Thymus (tissue), 11 donors: Measurements from ENCODE around the gene PKIB. TPM values are rescaled to one million over a fixed set of nuclear protein-coding genes. Genes with fewer than 3 reads are reported as not detected.

Experiments used
- DNase-seq, 9 donors: peaks; one replicate each; pipeline ENCODE4 v3.0.0-alpha.2; 2013; ENCODE audit warnings: low spot score in 9 of 9, low read depth in 6 of 9, missing footprints in 1 of 9
- H3K27ac ChIP-seq, 2 donors: one replicate each; pipeline ENCODE4 v1.5.1; 2013; ENCODE audit warnings: control low read depth in 1 of 2, low read depth in 1 of 2, low read length in 1 of 2, mild to moderate bottlenecking in 1 of 2, moderate library complexity in 1 of 2
- H3K27me3 ChIP-seq, 2 donors: one replicate each; pipeline ENCODE4 v1.5.1; 2013; ENCODE audit warnings: low read length in 1 of 2; ENCODE audit not compliant: control insufficient read depth in 2 of 2, insufficient read depth in 1 of 2
- H3K36me3 ChIP-seq, 2 donors: one replicate each; pipeline ENCODE4 v1.5.1; 2013; ENCODE audit warnings: low read length in 1 of 2, mild to moderate bottlenecking in 1 of 2, moderate library complexity in 1 of 2; ENCODE audit not compliant: control insufficient read depth in 2 of 2, insufficient read depth in 2 of 2
- H3K4me1 ChIP-seq, 2 donors: one replicate each; pipeline ENCODE4 v1.5.1; 2013; ENCODE audit warnings: low read length in 2 of 2; ENCODE audit not compliant: control insufficient read depth in 2 of 2, insufficient read depth in 2 of 2
- H3K4me3 ChIP-seq, 2 donors: one replicate each; pipeline ENCODE4 v1.5.1; 2013; ENCODE audit warnings: low read length in 2 of 2, control low read depth in 1 of 2, mild to moderate bottlenecking in 1 of 2
- H3K9me3 ChIP-seq, 2 donors: one replicate each; pipeline ENCODE4 v1.5.1; 2013; ENCODE audit warnings: low read length in 1 of 2, mild to moderate bottlenecking in 1 of 2; ENCODE audit not compliant: control insufficient read depth in 2 of 2, insufficient read depth in 1 of 2
- WGBS: extraction: QIAGEN DNeasy Blood & Tissue Kit; methylation state at CpG from one replicate; pipeline ENCODE4 v1.1.7; 2013; 5-methylcytosine and 5-hydroxymethylcytosine counted together
- polyA plus RNA-seq: library from polyadenylated mRNA; stranded (reverse); fragments of 200-250 nt; gene quantifications from one replicate; pipeline ENCODE4 v1.2.3, GENCODE V29; 2013
- total RNA-seq: library from RNA; stranded (reverse); fragments of 120-200 nt; gene quantifications from one replicate; pipeline ENCODE4 v1.2.4, GENCODE V29; 2013
- donor health status: healthy.

The PKIB gene
- total and polyA plus RNA-seq, 2 donors: 7.0 to 8.0 TPM

DNA sequence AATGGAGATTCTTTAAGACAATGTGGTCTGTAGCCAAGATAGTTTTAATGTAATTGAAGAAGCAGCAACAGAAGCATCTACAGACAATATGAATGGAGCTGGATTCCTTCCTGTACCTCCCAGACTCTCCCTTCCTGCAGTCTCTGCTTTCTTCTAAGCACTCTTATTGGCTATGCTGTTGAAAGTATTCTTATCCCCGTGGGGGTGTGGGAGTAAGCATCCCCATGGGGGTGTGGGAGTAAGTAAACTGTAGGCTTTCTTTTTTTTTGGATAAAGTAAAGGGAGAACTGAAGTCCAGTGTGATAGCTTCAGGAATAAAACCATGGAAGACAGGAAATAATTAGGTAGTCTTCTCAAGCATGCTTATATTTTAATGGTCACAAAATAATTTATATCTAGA lies 4.1 kb downstream of the PKIB start:
- H3K27me3 ChIP-seq: peaks cover 10 to 31% of the 10 kb centered on the region in 2 donors
- H3K36me3 ChIP-seq: no peaks in the 10 kb centered on the region
- DNase-seq: no peak
- WGBS: 69% methylated on average over 1 of the region's 1 CpG
- peaks cover 0 to 8% of the 10 kb centered on the region in 2 donors for H3K4me1 ChIP-seq
- H3K9me3 ChIP-seq: peaks cover 0 to 2% of the 10 kb centered on the region in 2 donors
- no peak overlapping the region for H3K27ac ChIP-seq
- no peak overlapping the region for H3K4me3 ChIP-seq

DNA sequence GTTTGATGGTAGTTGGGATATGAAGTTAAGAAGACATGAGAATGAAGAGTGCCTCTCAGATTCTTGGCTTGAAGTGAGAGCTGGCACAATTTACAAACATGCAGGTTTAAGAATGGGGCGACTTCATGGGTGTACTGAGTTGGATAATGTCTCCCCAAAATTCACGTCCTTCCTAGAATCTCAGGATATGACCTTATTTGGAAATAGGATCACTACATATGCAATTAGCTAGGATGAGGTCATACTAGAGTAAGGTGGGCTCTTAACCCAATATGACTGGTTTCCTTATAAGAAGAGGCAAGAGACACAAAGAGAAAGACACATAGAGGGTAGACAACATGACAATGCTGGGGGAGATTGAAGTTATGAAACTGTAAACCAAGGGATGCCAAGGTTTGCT lies 5.2 kb downstream of the PKIB start:
- 92% methylated on average over 2 of the region's 2 CpGs for whole genome bisulfite sequencing
- H3K27ac ChIP-seq: no peak overlapping the region
- H3K4me3 ChIP-seq: no peak overlapping the region
- peaks cover 6 to 20% of the 10 kb centered on the region in 2 donors for H3K27me3 ChIP-seq
- H3K4me1 ChIP-seq: peaks cover 0 to 4% of the 10 kb centered on the region in 2 donors
- H3K9me3 ChIP-seq: peaks cover 0 to 2% of the 10 kb centered on the region in 2 donors
- H3K36me3 ChIP-seq: no peaks in the 10 kb centered on the region
- DNase-seq: no peak

DNA sequence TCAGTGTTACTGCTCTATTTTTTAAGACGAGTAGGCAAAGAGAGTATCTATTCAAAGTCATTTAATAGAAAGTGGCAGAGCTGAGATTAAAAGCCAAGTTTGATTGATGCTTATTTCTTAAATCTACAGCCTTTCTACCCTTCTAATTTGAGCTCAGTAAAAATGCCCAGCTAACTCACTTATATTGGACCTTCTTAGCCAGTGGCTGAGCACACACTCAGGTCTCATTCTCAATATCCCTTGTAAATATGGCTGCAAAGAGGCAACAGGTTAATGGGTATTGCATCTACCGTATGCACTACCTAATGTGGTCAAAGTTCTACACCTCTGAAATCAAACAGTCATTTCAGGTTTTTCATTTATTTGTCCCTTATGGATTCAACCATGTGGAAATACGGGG lies 6.7 kb downstream of the PKIB start:
- WGBS: 90% methylated on average over 3 of the region's 3 CpGs
- Histone ChIP-seq H3K4me3 (no peak overlapping the region), H3K9me3 (no peaks in the 10 kb centered on the region), H3K4me1 (no peaks in the 10 kb centered on the region), H3K27ac (no peak overlapping the region), H3K36me3 (no peaks in the 10 kb centered on the region), H3K27me3 (peaks cover 0 to 5% of the 10 kb centered on the region in 2 donors)
- DNase-seq: no peak

DNA sequence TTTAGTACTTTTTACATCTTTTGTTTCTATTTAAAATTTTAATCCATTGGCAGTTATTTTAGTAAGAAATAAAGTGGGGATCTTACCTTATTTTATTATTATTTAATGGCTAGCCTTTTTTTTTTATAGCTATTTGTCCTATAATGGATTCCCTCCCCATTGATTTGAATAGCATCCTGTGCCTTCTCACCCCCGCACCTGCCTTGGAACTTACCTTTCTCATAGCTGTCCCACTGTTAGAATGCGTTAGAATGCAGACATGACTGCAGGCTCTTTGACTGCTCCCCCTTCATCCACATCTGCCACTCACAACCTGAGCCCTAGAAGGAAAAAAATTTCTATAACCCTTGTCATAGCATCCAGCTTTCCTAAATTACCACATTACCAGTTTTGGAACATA lies 9.1 kb downstream of the PKIB start:
- Histone ChIP-seq H3K27ac (no peak overlapping the region), H3K36me3 (no peaks in the 10 kb centered on the region), H3K4me3 (no peak overlapping the region), H3K9me3 (no peaks in the 10 kb centered on the region), H3K27me3 (no peaks in the 10 kb centered on the region), H3K4me1 (no peaks in the 10 kb centered on the region)
- WGBS: 92% methylated on average over 2 of the region's 2 CpGs
- no peak for DNase-seq

DNA sequence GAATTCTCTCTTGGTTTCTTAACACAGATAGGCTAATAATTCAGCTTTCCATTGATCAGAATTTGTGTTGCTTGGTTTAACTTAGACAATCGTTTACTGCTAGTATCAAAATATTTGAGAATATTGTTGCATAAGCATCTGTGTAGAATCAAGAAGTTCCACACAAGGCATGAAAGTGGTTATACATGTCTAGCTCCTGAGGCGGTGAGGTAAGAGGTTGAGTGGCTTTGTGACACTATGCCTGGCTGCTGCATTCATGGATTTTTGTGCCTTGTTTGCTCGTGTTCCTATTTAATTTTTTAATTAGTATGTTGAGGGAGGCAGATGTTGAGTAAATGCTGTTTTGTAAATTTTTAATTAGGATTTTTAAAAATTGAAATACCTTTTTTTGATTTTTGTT lies 10.2 kb downstream of the PKIB start:
- no peaks in the 10 kb centered on the region for H3K9me3 ChIP-seq
- H3K4me3 ChIP-seq: no peak overlapping the region
- no peaks in the 10 kb centered on the region for H3K4me1 ChIP-seq
- DNase-seq: no peak
- 91% methylated on average over 3 of the region's 3 CpGs for WGBS
- H3K36me3 ChIP-seq: no peaks in the 10 kb centered on the region
- H3K27ac ChIP-seq: no peak overlapping the region
- no peaks in the 10 kb centered on the region for H3K27me3 ChIP-seq

DNA sequence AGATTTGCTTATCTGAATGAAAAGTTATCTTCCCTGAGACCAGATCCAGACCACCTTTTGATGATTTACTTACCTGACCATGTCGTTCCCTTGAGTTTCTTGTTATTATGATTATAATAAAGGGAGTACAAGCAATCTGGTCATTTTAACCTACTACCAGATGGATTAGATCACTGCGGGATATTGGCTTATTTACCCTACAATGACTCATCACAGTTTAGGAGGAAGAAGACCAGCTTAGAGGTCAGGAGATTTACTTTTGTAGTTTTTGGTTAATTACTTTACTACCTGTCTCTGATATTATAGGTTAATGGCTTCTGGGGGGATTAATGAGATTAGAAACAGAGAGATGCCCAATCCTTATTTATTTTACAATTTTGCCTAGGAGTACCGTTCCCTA lies 10.7 kb downstream of the PKIB start:
- Histone ChIP-seq H3K9me3 (no peaks in the 10 kb centered on the region), H3K36me3 (no peaks in the 10 kb centered on the region), H3K27ac (no peak overlapping the region), H3K4me3 (no peak overlapping the region), H3K4me1 (no peaks in the 10 kb centered on the region), H3K27me3 (no peaks in the 10 kb centered on the region)
- no peak for DNase-seq
- 90% methylated on average over 3 of the region's 3 CpGs for WGBS

- 84% methylated on average over 2 of the region's 2 CpGs for WGBS
- Histone ChIP-seq H3K36me3 (no peaks in the 10 kb centered on the region), H3K4me1 (no peaks in the 10 kb centered on the region), H3K27me3 (no peaks in the 10 kb centered on the region), H3K9me3 (no peaks in the 10 kb centered on the region), H3K27ac (no peak overlapping the region), H3K4me3 (no peak overlapping the region)
- no peak for DNase-seq
Observed at GRCh38 chr6:122621638-122622037, 11.4 kb downstream of the PKIB start.

GRCh38 chr6:122622479-122622878 lies 12.3 kb downstream of the PKIB start:
- no peak overlapping the region for H3K27ac ChIP-seq
- H3K9me3 ChIP-seq: no peaks in the 10 kb centered on the region
- no peaks in the 10 kb centered on the region for H3K4me1 ChIP-seq
- DNase-seq: no peak
- no peaks in the 10 kb centered on the region for H3K27me3 ChIP-seq
- no peak overlapping the region for H3K4me3 ChIP-seq
- WGBS: 87% methylated on average over 4 of the region's 4 CpGs
- no peaks in the 10 kb centered on the region for H3K36me3 ChIP-seq

GRCh38 chr6:122623279-122623678 lies 13.1 kb downstream of the PKIB start:
- H3K9me3 ChIP-seq: no peaks in the 10 kb centered on the region
- no peaks in the 10 kb centered on the region for H3K36me3 ChIP-seq
- H3K4me1 ChIP-seq: no peaks in the 10 kb centered on the region
- no peak overlapping the region for H3K27ac ChIP-seq
- H3K27me3 ChIP-seq: no peaks in the 10 kb centered on the region
- DNase-seq: no peak
- no peak overlapping the region for H3K4me3 ChIP-seq

- no peak overlapping the region for H3K27ac ChIP-seq
- 96% methylated on average over 2 of the region's 2 CpGs for WGBS
- no peaks in the 10 kb centered on the region for H3K9me3 ChIP-seq
- H3K36me3 ChIP-seq: no peaks in the 10 kb centered on the region
- H3K4me1 ChIP-seq: no peaks in the 10 kb centered on the region
- no peaks in the 10 kb centered on the region for H3K27me3 ChIP-seq
- no peak overlapping the region for H3K4me3 ChIP-seq
- no peak for DNase-seq
Observed at GRCh38 chr6:122624853-122625252, 14.6 kb downstream of the PKIB start.
